ENCODE data around the gene ST6GALNAC3. TPM values are rescaled to one million over a fixed set of nuclear protein-coding genes. Genes with fewer than 3 reads are reported as not detected.

The ST6GALNAC3 gene
- total and polyA plus RNA-seq, 11 donors = 2.5 to 7.7 (median 4.4) TPM

GRCh38 chr1:76511558-76512179, 437.1 kb downstream of the ST6GALNAC3 start:
- Histone ChIP-seq H3K36me3 (no peaks in the 10 kb centered on the region), H3K4me3 (no peak overlapping the region), H3K4me1 (peaks cover 0 to 10% (median 0%) of the 10 kb centered on the region in 12 donors), H3K27ac (no peak overlapping the region), H3K9me3 (no peaks in the 10 kb centered on the region), H3K27me3 (no peaks in the 10 kb centered on the region)
- ATAC-seq (no peak), DNase-seq (no peak)
- intact Hi-C loops (cut with DNase I) = no loop called here
- 41 to 61% (median 50%) methylated on average over 5 of the region's 5 CpGs for WGBS, 4 donors
- no peak for TF ChIP-seq CTCF (IDR thresholded peaks at IDR 0.05)
- no peak for TF ChIP-seq POLR2A (IDR thresholded peaks at IDR 0.05)

- ATAC-seq = no peak
- H3K27ac ChIP-seq = no peak overlapping the region
- WGBS, 4 donors = 75 to 85% (median 80%) methylated on average over 3 of the region's 3 CpGs
These were observed 456.4 kb downstream of the ST6GALNAC3 start for GRCh38 chr1:76530953-76531352.

GRCh38 chr1:76541618-76542017, 467.1 kb downstream of the ST6GALNAC3 start:
- TF ChIP-seq CTCF (IDR thresholded peaks at IDR 0.05) (no peak), POLR2A (IDR thresholded peaks at IDR 0.05) (no peak)
- no peak overlapping the region for H3K4me3 ChIP-seq
- peaks cover 0 to 8% (median 0%) of the 10 kb centered on the region in 12 donors for H3K9me3 ChIP-seq
- H3K4me1 ChIP-seq = no peaks in the 10 kb centered on the region
- no peak overlapping the region for H3K27ac ChIP-seq
- H3K27me3 ChIP-seq = no peaks in the 10 kb centered on the region
- no peak for ATAC-seq
- no peak for DNase-seq
- no peaks in the 10 kb centered on the region for H3K36me3 ChIP-seq
- 37 to 62% (median 58%) methylated on average over 2 of the region's 2 CpGs for WGBS, 4 donors
- intact Hi-C loops (cut with DNase I) = no loop called here

More at GRCh38 chr1:76530953-76531352, 456.4 kb downstream of the ST6GALNAC3 start:
- Histone ChIP-seq H3K36me3 (no peaks in the 10 kb centered on the region), H3K4me3 (no peak overlapping the region), H3K4me1 (no peaks in the 10 kb centered on the region), H3K9me3 (no peaks in the 10 kb centered on the region), H3K27me3 (no peaks in the 10 kb centered on the region)
- TF ChIP-seq POLR2A (IDR thresholded peaks at IDR 0.05) (no peak), CTCF (IDR thresholded peaks at IDR 0.05) (no peak)
- intact Hi-C loops (cut with DNase I) = no loop called here
- no peak for DNase-seq

- no peak overlapping the region for H3K27ac ChIP-seq
- no peak for TF ChIP-seq CTCF (IDR thresholded peaks at IDR 0.05)
- no peak for TF ChIP-seq POLR2A (IDR thresholded peaks at IDR 0.05)
- intact Hi-C loops (cut with DNase I) = no loop called here
- peaks cover 0 to 8% (median 0%) of the 10 kb centered on the region in 12 donors for H3K9me3 ChIP-seq
- H3K4me1 ChIP-seq = no peaks in the 10 kb centered on the region
- DNase-seq (no peak), ATAC-seq (no peak)
- no peaks in the 10 kb centered on the region for H3K36me3 ChIP-seq
- no peaks in the 10 kb centered on the region for H3K27me3 ChIP-seq
- H3K4me3 ChIP-seq = no peak overlapping the region
These were observed 467.8 kb downstream of the ST6GALNAC3 start for GRCh38 chr1:76542359-76542758.

Measured in heart left ventricle (tissue), 16 donors.